ENCODE data around the gene ARMC6.
"Not testable (repeated sequence)": the region's sequence is repeated elsewhere in the genome, so short reads cannot be mapped to it uniquely, and the experiment has no call there.

Gene ARMC6

DNA sequence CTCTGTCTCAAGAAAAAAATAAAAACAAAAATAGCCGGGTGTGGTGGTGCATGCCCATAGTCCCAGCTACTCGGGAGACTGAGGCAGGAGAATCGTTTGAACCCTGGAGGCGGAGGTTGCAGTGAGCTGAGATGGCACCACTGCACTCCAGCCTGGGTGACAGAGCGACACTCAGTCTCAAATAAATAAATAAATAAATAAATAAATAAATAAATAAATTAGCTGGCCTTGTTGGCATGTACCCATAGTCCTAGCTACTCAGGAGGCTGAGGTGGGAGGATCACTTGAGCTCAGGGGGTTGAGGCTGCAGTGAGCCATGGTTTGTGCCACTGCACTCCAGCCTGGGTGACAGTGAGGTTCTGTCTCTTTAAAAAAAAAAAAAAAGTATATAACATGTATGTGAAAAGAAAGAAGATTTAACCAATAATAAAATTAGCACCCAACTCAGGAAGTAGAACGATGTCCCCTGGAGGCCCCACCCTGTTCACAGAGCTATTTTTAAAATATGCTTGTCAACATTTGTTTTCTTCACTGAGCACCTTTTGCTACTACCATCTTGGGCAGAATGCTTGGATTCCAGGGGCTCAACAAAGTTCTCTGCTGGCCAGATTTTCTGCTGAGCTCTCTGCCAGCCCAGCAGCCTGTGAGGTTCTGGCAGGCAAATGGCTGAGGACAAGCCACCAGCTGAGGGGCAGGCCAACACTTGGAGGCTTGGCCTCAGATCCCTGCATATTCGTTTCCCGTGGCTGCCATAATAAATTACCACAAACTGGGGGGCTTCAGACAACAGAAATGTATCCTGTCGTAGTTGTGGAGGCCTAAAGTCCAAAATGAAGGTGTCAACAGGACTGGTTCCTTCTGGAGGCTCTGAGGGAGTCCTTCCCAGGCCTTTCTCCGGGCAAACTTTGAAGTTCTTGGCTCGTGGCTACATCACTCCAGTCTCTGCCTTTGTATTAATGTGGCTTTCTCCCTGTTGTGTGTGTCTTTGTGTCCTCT, 35.6 kb downstream of the ARMC6 start:
- DNase-seq (ENCODE audit: extremely low spot score, insufficient read length, low read depth) (peak; percentile 22), FAIRE-seq (peak; percentile 21)

DNA sequence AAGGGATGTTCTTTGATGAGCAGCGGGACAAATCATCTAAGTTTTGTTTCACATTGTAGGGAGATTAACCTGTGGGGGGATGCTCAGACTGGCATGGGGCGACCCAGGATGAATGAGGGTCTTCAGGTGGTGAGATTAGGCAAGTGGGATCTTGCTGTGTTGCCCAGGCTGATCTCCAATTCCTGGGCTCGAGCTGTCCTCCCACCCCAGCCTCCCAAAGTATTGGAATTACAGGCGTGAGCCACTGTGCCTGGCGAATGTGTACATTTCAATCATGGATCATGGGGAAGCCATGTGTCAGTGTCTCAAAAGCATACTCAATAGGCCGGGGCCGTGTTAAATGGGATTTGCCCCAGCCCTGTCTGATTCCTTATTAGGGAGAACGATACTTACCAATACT, 38.5 kb downstream of the ARMC6 start:
- no peak for FAIRE-seq

GRCh38 chr19:19074196-19074882, 40.9 kb downstream of the ARMC6 start:
- no peak for FAIRE-seq
- no peak for DNase-seq (ENCODE audit: extremely low spot score, insufficient read length, low read depth)

More for the DNA sequence above, 38.5 kb downstream of the ARMC6 start:
- no peak for DNase-seq (ENCODE audit: extremely low spot score, insufficient read length, low read depth)

DNA sequence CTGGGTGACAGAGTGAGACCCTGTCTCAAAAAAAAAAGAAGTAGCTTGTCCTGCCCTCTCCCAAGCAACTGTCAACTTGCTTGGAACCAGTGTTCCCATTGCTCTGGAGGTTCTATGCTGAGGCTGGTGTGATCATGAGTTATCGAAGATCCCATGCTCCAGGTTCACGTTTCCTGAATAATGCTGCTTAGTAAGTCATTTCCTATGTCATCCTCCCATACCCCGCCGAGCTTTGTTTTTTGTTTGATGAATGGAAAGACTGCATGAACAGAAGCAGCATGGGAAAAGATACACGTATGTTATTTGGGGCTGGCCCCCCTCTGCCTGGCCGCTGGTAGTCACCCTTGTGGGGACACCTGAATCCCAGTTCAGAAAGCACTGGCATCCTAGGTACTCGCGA, 41.7 kb downstream of the ARMC6 start:
- FAIRE-seq, result no peak
- no peak for DNase-seq (ENCODE audit: extremely low spot score, insufficient read length, low read depth)

DNA sequence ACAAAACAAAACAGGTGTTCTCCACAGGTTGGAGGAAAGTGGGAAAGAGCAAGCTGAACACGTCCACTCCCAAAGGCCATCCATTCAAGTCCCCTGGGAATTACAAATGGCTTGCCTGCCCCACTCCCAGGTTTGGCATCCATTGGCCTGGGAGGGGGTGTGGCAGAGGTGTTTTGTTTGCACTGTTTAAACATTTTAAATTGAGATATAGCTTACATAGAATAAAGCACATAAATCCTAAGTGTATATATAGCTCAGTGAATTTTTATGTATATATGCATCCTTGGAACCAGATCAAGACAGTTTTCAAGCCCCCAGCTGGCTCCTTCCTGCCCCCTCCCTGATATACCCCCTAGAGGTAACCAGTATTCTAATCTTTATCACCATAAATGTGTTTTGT, 43.1 kb downstream of the ARMC6 start:
- FAIRE-seq (no peak), DNase-seq (ENCODE audit: extremely low spot score, insufficient read length, low read depth) (no peak)

GRCh38 chr19:19077103-19077502, 43.7 kb downstream of the ARMC6 start:
- FAIRE-seq, result no peak
- DNase-seq (ENCODE audit: extremely low spot score, insufficient read length, low read depth), result no peak

DNA sequence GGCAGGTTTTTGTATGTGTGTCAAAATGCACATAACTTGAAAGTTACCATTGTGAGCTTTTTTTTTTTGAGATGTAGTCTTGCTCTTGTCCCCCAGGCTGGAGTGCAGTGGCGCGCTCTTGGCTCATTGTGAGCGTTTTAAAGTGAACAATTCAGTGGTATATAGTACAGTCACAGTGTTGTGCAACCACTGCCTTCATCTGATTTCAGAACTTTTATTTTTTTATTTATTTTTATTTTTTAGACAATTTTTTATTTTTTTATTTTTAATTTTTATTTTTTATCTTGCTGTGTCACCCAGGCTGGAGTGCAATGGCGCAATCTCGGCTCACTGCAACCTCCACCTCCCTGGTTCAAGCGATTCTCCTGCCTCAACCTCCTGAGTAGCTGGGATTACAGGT, 45.4 kb downstream of the ARMC6 start:
- FAIRE-seq (no peak), DNase-seq (ENCODE audit: extremely low spot score, insufficient read length, low read depth) (no peak)

GRCh38 chr19:19079571-19079970, 46.2 kb downstream of the ARMC6 start:
- FAIRE-seq (no peak), DNase-seq (ENCODE audit: extremely low spot score, insufficient read length, low read depth) (no peak)

GRCh38 chr19:19081642-19082151, 48.3 kb downstream of the ARMC6 start:
- FAIRE-seq, result no peak

DNA sequence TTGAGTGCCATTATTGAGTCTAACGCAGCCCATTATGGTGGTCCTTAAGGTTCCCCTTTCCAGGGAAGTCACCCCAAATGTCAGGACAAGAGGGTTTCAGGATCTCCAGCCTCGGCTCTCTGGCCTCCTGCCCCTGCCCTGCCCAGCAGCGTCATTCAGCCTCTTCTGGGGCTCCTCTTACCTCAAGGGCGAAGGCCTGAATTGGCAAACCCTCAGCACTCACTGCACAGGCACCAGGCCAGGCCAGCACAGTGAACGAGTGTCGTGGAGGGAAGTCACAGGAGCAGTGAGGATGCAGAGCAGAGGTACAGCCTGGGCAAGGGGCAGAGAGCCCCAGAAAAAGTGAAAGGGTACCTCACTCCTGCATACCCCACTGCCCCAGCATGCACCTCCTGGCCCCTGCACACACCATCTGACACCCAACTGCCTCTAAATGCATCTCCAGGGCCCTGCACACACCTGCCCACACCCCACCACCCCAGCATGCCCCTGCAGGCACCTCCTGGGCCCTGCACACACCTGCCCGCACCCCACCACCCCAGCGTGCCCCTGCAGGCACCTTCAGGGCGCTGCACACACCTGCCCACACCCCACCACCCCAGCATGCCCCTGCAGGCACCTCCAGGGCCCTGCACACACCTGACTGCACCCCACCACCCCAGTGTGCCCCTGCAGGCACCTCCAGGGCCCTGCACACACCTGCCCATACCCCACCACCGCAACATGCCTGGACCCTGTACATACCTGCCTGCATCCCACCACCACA, 50.2 kb downstream of the ARMC6 start:
- no peak for FAIRE-seq
- no peak for DNase-seq (ENCODE audit: extremely low spot score, insufficient read length, low read depth)

More at GRCh38 chr19:19081642-19082151, 48.3 kb downstream of the ARMC6 start:
- no peak for DNase-seq (ENCODE audit: extremely low spot score, insufficient read length, low read depth)

DNA sequence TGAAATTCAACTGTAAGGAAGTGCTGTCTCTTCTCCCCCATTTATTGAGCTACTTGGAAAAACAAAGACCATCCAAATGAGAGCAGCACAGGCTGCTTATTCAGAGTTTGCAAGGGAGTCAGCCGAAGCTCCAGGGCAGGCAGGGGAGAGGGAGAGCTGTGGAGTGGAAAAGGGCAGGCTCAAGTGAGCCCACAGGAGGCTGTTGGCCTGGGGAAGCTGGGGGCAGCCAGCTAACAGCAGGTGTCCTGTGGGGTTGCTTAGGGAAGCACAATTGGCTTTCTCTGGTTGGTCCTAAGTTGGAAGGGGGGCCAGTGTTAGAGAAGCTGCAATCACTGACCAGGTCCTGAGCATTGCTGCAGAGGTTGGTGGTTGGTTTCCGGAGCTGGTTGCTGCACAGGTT, 54.3 kb downstream of the ARMC6 start:
- DNase-seq (ENCODE audit: extremely low spot score, insufficient read length, low read depth), result no peak

DNA sequence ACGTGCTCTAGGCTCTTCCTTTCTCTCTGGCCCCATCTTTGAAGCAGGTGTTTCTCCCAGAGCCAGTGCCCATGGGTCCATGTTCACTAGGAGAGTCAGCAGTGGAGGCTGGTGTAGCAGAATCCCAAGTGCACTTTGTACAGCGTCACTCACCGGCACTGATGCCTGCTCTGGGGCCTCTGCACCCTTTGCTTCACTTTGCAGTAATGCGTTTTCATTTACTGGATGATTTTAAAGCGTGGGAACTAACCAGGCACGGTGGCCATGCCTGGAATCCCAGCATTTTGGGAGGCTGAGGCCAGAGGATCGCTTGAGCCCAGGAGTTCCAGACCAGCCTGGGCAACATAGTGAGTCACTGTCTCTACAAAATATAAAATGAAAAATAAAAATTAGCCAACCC, 61.1 kb downstream of the ARMC6 start:
- FAIRE-seq, result no peak
- no peak for DNase-seq (ENCODE audit: extremely low spot score, insufficient read length, low read depth)

More for the DNA sequence above, 54.3 kb downstream of the ARMC6 start:
- no peak for FAIRE-seq

DNA sequence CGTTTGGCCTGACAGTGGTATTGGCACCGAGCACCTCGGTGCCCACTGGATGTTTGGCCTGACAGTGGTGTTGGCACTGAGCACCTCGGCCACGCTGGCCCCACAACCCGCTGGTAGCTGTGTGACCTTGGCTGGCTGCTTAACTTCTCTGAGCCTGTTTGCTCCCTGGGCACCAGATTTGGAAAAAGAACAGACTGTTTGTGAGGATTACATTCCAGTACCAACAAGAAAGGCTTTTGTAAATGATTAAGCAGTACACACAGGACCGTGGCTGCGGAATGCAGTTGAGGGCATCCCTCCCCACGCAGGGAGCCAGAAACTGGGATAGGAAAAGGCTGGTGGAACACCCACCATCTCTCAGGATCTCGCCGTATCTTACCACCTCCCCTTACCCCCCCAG, 62.3 kb downstream of the ARMC6 start:
- no peak for FAIRE-seq
- no peak for DNase-seq (ENCODE audit: extremely low spot score, insufficient read length, low read depth)

DNA sequence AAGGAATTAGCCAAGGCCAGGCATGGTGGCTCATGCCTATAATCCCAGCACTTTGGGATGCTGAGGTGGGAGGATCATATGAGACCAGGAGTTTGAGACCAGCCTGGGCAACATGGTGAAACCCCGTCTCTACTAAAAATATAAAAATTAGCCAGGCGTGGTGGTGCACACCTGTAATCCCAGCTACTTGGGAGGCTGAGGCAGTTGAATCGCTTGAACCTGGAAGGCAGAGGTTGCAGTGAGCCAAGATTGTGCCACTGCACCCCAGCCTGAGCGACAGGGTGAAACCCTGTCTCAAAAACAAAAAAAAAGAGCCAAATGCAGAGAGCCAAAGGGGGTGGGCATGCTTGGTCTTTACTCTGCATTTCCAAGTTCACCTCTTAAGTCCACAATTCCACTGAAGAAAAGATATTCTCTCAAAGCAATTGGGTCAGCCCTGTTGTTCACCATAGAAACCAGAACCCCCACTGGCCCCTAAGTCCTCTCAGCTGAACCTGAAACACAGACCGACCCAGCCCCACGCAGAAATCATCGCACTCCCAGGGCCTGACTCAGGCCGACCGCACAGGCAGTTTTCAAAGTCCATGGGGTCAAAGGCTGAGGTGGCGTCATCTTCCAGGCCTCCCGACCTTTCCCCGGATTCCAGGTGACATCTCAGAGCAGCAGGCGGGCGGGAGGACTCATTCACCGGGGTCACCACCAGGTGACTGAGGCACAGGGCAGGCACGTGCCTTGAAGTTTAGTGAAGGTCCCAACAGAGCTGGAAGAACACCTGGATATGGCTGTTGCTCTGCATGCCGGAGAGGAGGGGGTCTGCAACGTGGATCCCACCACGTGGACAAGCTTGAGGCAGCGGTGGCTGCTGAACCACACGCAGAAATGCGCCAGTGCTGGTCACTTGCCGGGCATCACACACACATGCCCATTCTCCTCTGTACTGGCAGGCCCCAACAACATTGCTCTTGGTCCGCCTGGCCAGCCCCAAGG, 63.5 kb downstream of the ARMC6 start:
- no peak for FAIRE-seq
- DNase-seq (ENCODE audit: extremely low spot score, insufficient read length, low read depth), result no peak

DNA sequence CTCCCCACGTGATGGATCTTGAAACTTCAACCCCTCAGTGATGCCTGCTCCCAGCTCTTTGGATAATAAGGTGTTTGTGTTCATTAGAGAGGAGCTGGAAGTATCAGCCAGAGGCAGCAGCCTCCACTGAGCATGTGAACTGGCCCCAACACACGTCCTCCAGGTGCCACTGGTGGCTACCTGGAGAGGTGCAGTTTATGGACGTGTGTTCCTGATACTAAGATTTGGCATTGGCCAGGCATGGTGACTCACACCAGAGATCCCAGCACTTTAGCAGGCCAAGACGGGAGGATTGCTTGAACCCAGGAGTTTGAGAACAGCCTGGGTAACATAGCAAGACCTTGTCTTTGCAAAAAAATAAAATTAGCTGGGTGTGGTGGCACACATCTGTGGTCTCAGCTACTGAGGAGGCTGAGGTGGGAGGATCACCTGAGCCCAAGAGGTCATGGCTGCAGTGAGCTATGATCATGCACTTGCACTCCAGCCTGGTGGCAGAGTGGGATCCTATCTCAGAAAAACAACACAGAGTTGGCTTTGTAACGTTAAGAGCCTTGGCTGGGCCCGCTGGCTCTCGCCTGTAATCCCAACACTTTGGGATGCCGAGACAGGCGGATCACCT, 64.8 kb downstream of the ARMC6 start:
- no peak for FAIRE-seq
- DNase-seq (ENCODE audit: extremely low spot score, insufficient read length, low read depth), result no peak

- DNase-seq (ENCODE audit: extremely low spot score, insufficient read length, low read depth), result no peak
- FAIRE-seq, result no peak
These were observed 65.6 kb downstream of the ARMC6 start for GRCh38 chr19:19098703-19099632.

DNA sequence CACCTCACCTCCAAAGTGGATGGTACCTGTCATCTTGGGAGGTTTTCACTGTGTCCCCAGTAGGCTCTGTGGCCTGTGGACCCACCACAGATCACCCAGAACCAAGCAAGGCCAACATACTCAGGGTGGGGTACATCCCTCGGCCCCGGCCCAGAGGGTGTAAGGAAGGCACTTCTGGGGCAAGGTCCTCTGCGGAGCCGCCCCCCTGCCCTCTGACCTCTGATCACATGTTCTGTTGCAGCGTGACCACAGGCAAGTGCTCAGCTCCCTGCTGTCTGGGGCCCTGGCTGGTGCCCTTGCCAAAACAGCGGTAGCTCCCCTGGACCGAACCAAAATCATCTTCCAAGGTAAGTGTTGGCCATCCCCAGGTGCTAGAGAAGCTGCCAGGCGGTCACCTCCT, 68.1 kb downstream of the ARMC6 start:
- FAIRE-seq (no peak), DNase-seq (ENCODE audit: extremely low spot score, insufficient read length, low read depth) (no peak)

DNA sequence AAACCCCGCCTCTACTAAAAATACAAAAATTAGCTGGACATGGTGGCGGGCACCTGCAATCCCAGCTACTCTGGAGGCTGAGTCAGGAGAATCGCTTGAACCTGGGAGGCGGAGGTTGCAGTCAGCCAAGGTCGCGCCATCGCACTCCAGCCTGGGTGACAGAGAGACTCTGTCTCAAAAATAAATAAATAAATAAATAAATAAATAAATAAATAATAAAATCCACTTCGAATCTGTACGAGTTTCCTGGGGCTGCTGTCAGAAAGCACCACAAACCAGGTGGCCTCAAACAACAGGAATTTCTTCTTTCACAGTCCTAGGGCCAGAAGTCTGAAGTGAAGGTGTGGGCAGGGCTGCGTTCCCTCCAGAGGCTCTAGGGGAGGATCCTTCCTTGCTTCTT, 69.2 kb downstream of the ARMC6 start:
- DNase-seq (ENCODE audit: extremely low spot score, insufficient read length, low read depth); FAIRE-seq: not testable (repeated sequence)
